Gastroesophageal sphincter (tissue), 3 donors: ENCODE measurements around the gene GSTA1.
"Not testable (repeated sequence)": the region's sequence is repeated elsewhere in the genome, so short reads cannot be mapped to it uniquely, and the experiment has no call there.

Experiments used
- EP300 ChIP-seq: sonication (generic); formaldehyde crosslinking; IDR thresholded peaks from one replicate; pipeline ENCODE4 v1.6.1; 2017; ENCODE audit warnings: antibody characterized with exemption, mild to moderate bottlenecking
- POLR2A ChIP-seq, 2 donors: fragments of 450-650 bp; IDR thresholded peaks; one replicate each; pipeline ENCODE4 v1.6.1; 2017; ENCODE audit warnings: antibody characterized with exemption in 2 of 2, mild to moderate bottlenecking in 2 of 2, moderate library complexity in 1 of 2
- POLR2AphosphoS5 ChIP-seq: sonication (generic); formaldehyde crosslinking; IDR thresholded peaks from one replicate; pipeline ENCODE4 v1.6.1; 2017; ENCODE audit warnings: antibody characterized with exemption
- TF ChIP-seq, protein P1 (sequence below), 4 experiments: fragments of 200-600 bp in 2 of 4; fragments of 450-650 bp in 2 of 4; sonication (generic) in 1 of 4; IDR thresholded peaks; one replicate each; pipeline ENCODE4 v1.5.1; 2017 to 2019; ENCODE audit warnings: antibody characterized with exemption in 4 of 4, mild to moderate bottlenecking in 2 of 4, moderate library complexity in 2 of 4

GRCh38 chr6:52763322-52763916 is 40.2 kb downstream of the GSTA1 start, which contains the start of gene GSTA2:
- TF ChIP-seq, protein P1, sequence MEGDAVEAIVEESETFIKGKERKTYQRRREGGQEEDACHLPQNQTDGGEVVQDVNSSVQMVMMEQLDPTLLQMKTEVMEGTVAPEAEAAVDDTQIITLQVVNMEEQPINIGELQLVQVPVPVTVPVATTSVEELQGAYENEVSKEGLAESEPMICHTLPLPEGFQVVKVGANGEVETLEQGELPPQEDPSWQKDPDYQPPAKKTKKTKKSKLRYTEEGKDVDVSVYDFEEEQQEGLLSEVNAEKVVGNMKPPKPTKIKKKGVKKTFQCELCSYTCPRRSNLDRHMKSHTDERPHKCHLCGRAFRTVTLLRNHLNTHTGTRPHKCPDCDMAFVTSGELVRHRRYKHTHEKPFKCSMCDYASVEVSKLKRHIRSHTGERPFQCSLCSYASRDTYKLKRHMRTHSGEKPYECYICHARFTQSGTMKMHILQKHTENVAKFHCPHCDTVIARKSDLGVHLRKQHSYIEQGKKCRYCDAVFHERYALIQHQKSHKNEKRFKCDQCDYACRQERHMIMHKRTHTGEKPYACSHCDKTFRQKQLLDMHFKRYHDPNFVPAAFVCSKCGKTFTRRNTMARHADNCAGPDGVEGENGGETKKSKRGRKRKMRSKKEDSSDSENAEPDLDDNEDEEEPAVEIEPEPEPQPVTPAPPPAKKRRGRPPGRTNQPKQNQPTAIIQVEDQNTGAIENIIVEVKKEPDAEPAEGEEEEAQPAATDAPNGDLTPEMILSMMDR (IDR thresholded peaks at IDR 0.05): not testable (repeated sequence)
- not testable (repeated sequence) for TF ChIP-seq POLR2A (IDR thresholded peaks at IDR 0.05); EP300; POLR2AphosphoS5
